ENCODE results near the gene DUSP16.

DUSP16 gene

GRCh38 chr12:12454315-12454714 lies 108.3 kb downstream of the DUSP16 start:
- TF ChIP-seq ZNF384 (IDR thresholded peaks at IDR 0.05) (no peak), CTBP1 (IDR thresholded peaks at IDR 0.05; ENCODE audit: borderline replicate concordance) (no peak), L3MBTL2 (conservative IDR thresholded peaks at IDR 0.05) (no peak), HDGF (IDR thresholded peaks at IDR 0.05; ENCODE audit: borderline replicate concordance) (no peak), BHLHE40 (IDR thresholded peaks at IDR 0.05; ENCODE audit: borderline replicate concordance) (no peak), FOXA1 (IDR thresholded peaks at IDR 0.05) (no peak), SUZ12 (IDR thresholded peaks at IDR 0.05) (no peak), FOXM1 (IDR thresholded peaks at IDR 0.05; ENCODE audit: borderline replicate concordance) (no peak), ARNT (IDR thresholded peaks at IDR 0.05) (no peak), FOXK2 (IDR thresholded peaks at IDR 0.05) (no peak), TARDBP (IDR thresholded peaks at IDR 0.05) (no peak), ELF4 (IDR thresholded peaks at IDR 0.05) (no peak), LEF1 (IDR thresholded peaks at IDR 0.05; ENCODE audit: borderline replicate concordance) (no peak), PKNOX1 (IDR thresholded peaks at IDR 0.05) (no peak), SP1 (IDR thresholded peaks at IDR 0.05) (no peak)
- POLR2A ChIA-PET: no interaction called here
- DNase-seq (ENCODE audit: extremely low spot score): no peak
- CTCF ChIA-PET: no interaction called here

GRCh38 chr12:12453635-12454034 lies 109.0 kb downstream of the DUSP16 start:
- ChIA-PET CTCF (no interaction called here), POLR2A (no interaction called here)

GRCh38 chr12:12452326-12452902 lies 110.2 kb downstream of the DUSP16 start:
- no peak for DNase-seq (ENCODE audit: extremely low spot score)
- TF ChIP-seq ELF4 (IDR thresholded peaks at IDR 0.05) (no peak), TARDBP (IDR thresholded peaks at IDR 0.05) (no peak), FOXK2 (IDR thresholded peaks at IDR 0.05) (no peak), LEF1 (IDR thresholded peaks at IDR 0.05; ENCODE audit: borderline replicate concordance) (no peak), ARNT (IDR thresholded peaks at IDR 0.05) (no peak)
- POLR2A ChIA-PET: no interaction called here
- CTCF ChIA-PET: no interaction called here

More at GRCh38 chr12:12453635-12454034, 109.0 kb downstream of the DUSP16 start:
- no peak for DNase-seq (ENCODE audit: extremely low spot score)
- TF ChIP-seq SUZ12 (IDR thresholded peaks at IDR 0.05) (no peak), SP1 (IDR thresholded peaks at IDR 0.05) (no peak), NFRKB (IDR thresholded peaks at IDR 0.05) (no peak), FOXA1 (IDR thresholded peaks at IDR 0.05) (no peak), L3MBTL2 (conservative IDR thresholded peaks at IDR 0.05) (no peak), HDGF (IDR thresholded peaks at IDR 0.05; ENCODE audit: borderline replicate concordance) (no peak), FOXK2 (IDR thresholded peaks at IDR 0.05) (no peak), ARNT (IDR thresholded peaks at IDR 0.05) (no peak), LEF1 (IDR thresholded peaks at IDR 0.05; ENCODE audit: borderline replicate concordance) (no peak), ZNF384 (IDR thresholded peaks at IDR 0.05) (no peak), PKNOX1 (IDR thresholded peaks at IDR 0.05) (no peak), CTBP1 (IDR thresholded peaks at IDR 0.05; ENCODE audit: borderline replicate concordance) (no peak), FOXM1 (IDR thresholded peaks at IDR 0.05; ENCODE audit: borderline replicate concordance) (no peak), ELF4 (IDR thresholded peaks at IDR 0.05) (no peak), TARDBP (IDR thresholded peaks at IDR 0.05) (no peak), BHLHE40 (IDR thresholded peaks at IDR 0.05; ENCODE audit: borderline replicate concordance) (no peak)

GRCh38 chr12:12451098-12451497 lies 111.6 kb downstream of the DUSP16 start:
- no peak for TF ChIP-seq FOXA1 (IDR thresholded peaks at IDR 0.05)
- no peak for TF ChIP-seq ARNT (IDR thresholded peaks at IDR 0.05)
- TF ChIP-seq FOXM1 (IDR thresholded peaks at IDR 0.05; ENCODE audit: borderline replicate concordance): no peak
- no peak for TF ChIP-seq CTBP1 (IDR thresholded peaks at IDR 0.05; ENCODE audit: borderline replicate concordance)
- no peak for TF ChIP-seq SP1 (IDR thresholded peaks at IDR 0.05)
- TF ChIP-seq HDGF (IDR thresholded peaks at IDR 0.05; ENCODE audit: borderline replicate concordance): no peak
- TF ChIP-seq TARDBP (IDR thresholded peaks at IDR 0.05): no peak
- no peak for TF ChIP-seq SUZ12 (IDR thresholded peaks at IDR 0.05)
- TF ChIP-seq BHLHE40 (IDR thresholded peaks at IDR 0.05; ENCODE audit: borderline replicate concordance): no peak
- no peak for TF ChIP-seq PKNOX1 (IDR thresholded peaks at IDR 0.05)
- ChIA-PET POLR2A (no interaction called here), CTCF (no interaction called here)
- no peak for DNase-seq (ENCODE audit: extremely low spot score)

- no peak for TF ChIP-seq ARNT (IDR thresholded peaks at IDR 0.05)
- no peak for TF ChIP-seq CTBP1 (IDR thresholded peaks at IDR 0.05; ENCODE audit: borderline replicate concordance)
- no peak for TF ChIP-seq BHLHE40 (IDR thresholded peaks at IDR 0.05; ENCODE audit: borderline replicate concordance)
- TF ChIP-seq FOXM1 (IDR thresholded peaks at IDR 0.05; ENCODE audit: borderline replicate concordance): no peak
- no peak for TF ChIP-seq ZNF384 (IDR thresholded peaks at IDR 0.05)
- TF ChIP-seq TARDBP (IDR thresholded peaks at IDR 0.05): no peak
- no peak for TF ChIP-seq NFRKB (IDR thresholded peaks at IDR 0.05)
- no peak for TF ChIP-seq SUZ12 (IDR thresholded peaks at IDR 0.05)
- TF ChIP-seq PKNOX1 (IDR thresholded peaks at IDR 0.05): no peak
- no peak for TF ChIP-seq FOXA1 (IDR thresholded peaks at IDR 0.05)
- ChIA-PET CTCF (interaction anchor here (0.6 to 0.8 kb wide), 2 partner anchors 206 to 291 kb away, joined by 3 read pairs; no protein-coding TSS in a partner anchor), POLR2A (no interaction called here)
- no peak for DNase-seq (ENCODE audit: extremely low spot score)
These were observed 112.6 kb downstream of the DUSP16 start for GRCh38 chr12:12450043-12450471.

Measured in HEK293T (cell line).